ENCODE data around the gene ST6GAL2. TPM values are rescaled to one million over a fixed set of nuclear protein-coding genes. Genes with fewer than 3 reads are reported as not detected.

The ST6GAL2 gene
- total RNA-seq, 1 donor = 0.36 TPM

DNA sequence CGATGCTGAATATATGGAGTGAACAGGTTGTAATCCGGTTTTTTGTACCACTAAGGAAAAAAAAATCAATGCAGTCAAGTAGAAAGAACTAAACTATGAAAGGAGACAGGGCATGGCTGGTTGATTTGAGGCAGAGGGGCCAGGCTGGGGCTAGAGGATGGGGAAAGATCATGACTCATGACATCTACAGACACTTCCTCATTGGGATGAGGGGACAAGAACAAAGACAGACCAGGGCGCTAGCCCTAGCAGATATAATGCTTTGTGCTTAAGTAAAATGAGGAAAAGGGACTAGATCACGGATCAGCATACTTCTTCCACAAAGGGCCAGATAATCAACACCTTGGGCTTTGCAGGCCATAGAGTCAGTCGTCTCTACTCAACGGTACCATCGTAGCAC lies 55.8 kb downstream of the ST6GAL2 start:
- no peak overlapping the region for H2AFZ ChIP-seq (ENCODE audit: low read length)
- no peak overlapping the region for H3K4me2 ChIP-seq (ENCODE audit: insufficient read depth, low read length)
- no peaks in the 10 kb centered on the region for H4K20me1 ChIP-seq (ENCODE audit: insufficient read depth, low read length)
- H3K27ac ChIP-seq (ENCODE audit: low read depth, low read length) = no peak overlapping the region
- no peaks in the 10 kb centered on the region for H3K4me1 ChIP-seq (ENCODE audit: insufficient read depth, low read length)
- no peaks in the 10 kb centered on the region for H3K36me3 ChIP-seq (ENCODE audit: insufficient read depth, low read length)
- no peak overlapping the region for H3K4me3 ChIP-seq (ENCODE audit: insufficient read depth, low read length)
- H3K9me3 ChIP-seq (ENCODE audit: low read depth, low read length) = no peaks in the 10 kb centered on the region
- no peaks in the 10 kb centered on the region for H3K27me3 ChIP-seq (ENCODE audit: insufficient read depth, low read length)
- DNase-seq (ENCODE audit: insufficient read length, low spot score, missing footprints) = no peak
- TF ChIP-seq, protein P1, sequence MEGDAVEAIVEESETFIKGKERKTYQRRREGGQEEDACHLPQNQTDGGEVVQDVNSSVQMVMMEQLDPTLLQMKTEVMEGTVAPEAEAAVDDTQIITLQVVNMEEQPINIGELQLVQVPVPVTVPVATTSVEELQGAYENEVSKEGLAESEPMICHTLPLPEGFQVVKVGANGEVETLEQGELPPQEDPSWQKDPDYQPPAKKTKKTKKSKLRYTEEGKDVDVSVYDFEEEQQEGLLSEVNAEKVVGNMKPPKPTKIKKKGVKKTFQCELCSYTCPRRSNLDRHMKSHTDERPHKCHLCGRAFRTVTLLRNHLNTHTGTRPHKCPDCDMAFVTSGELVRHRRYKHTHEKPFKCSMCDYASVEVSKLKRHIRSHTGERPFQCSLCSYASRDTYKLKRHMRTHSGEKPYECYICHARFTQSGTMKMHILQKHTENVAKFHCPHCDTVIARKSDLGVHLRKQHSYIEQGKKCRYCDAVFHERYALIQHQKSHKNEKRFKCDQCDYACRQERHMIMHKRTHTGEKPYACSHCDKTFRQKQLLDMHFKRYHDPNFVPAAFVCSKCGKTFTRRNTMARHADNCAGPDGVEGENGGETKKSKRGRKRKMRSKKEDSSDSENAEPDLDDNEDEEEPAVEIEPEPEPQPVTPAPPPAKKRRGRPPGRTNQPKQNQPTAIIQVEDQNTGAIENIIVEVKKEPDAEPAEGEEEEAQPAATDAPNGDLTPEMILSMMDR (IDR thresholded peaks at IDR 0.05; ENCODE audit: extremely low read depth, low read depth, low read length) = no peak
- no peaks in the 10 kb centered on the region for H3K79me2 ChIP-seq (ENCODE audit: insufficient read depth, low read length)

DNA sequence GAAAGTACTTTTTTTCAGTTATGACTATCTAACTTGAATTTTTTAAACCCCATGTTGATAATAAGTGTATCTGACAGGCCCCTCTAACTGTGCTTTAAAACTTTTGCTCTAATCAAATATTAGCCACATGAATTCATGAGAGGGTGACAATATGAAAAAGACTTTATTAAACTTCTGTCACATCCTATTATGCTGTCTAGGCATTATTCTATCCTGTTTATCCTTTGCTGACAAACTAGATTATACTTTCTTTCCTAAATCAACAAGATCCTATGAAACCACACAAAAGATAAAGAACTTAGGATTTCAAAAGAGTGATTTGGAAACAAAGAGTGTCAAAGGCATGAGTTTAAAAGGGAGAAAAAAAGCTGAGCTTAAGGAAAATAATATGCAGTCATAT lies 57.8 kb downstream of the ST6GAL2 start:
- no peak for DNase-seq (ENCODE audit: insufficient read length, low spot score, missing footprints)
- no peak overlapping the region for H3K4me2 ChIP-seq (ENCODE audit: insufficient read depth, low read length)
- H3K79me2 ChIP-seq (ENCODE audit: insufficient read depth, low read length) = no peaks in the 10 kb centered on the region
- no peaks in the 10 kb centered on the region for H3K27me3 ChIP-seq (ENCODE audit: insufficient read depth, low read length)
- H4K20me1 ChIP-seq (ENCODE audit: insufficient read depth, low read length) = no peaks in the 10 kb centered on the region
- no peaks in the 10 kb centered on the region for H3K36me3 ChIP-seq (ENCODE audit: insufficient read depth, low read length)
- no peaks in the 10 kb centered on the region for H3K9me3 ChIP-seq (ENCODE audit: low read depth, low read length)
- H2AFZ ChIP-seq (ENCODE audit: low read length) = no peak overlapping the region
- H3K4me1 ChIP-seq (ENCODE audit: insufficient read depth, low read length) = no peaks in the 10 kb centered on the region
- H3K27ac ChIP-seq (ENCODE audit: low read depth, low read length) = no peak overlapping the region
- TF ChIP-seq, protein P1 (IDR thresholded peaks at IDR 0.05; ENCODE audit: extremely low read depth, low read depth, low read length) = no peak
- H3K4me3 ChIP-seq (ENCODE audit: insufficient read depth, low read length) = no peak overlapping the region

DNA sequence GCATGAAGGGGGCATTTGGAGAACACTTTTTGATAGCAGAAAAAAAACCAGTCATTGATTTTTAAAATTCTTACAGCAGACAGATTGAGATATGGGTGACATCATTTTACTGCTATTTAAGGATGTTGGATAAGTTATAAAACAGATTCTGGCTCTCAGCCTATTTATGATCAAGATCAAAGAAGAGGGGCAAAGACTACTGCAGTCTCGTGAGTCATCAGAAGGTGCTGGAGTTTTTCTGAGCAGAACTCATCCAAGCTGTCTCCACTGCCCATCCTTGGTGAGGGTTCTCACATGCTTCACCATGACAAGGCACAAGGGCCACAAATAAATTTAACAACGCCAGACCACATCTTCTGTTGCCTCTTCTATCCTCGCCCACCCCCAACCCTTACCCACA lies 58.8 kb downstream of the ST6GAL2 start:
- TF ChIP-seq, protein P1 (IDR thresholded peaks at IDR 0.05; ENCODE audit: extremely low read depth, low read depth, low read length) = no peak
- no peak for DNase-seq (ENCODE audit: insufficient read length, low spot score, missing footprints)
- Histone ChIP-seq H3K4me1 (ENCODE audit: insufficient read depth, low read length) (no peaks in the 10 kb centered on the region), H3K79me2 (ENCODE audit: insufficient read depth, low read length) (no peaks in the 10 kb centered on the region), H3K36me3 (ENCODE audit: insufficient read depth, low read length) (no peaks in the 10 kb centered on the region), H2AFZ (ENCODE audit: low read length) (no peak overlapping the region), H3K27ac (ENCODE audit: low read depth, low read length) (no peak overlapping the region), H4K20me1 (ENCODE audit: insufficient read depth, low read length) (no peaks in the 10 kb centered on the region), H3K4me3 (ENCODE audit: insufficient read depth, low read length) (no peak overlapping the region), H3K27me3 (ENCODE audit: insufficient read depth, low read length) (no peaks in the 10 kb centered on the region), H3K9me3 (ENCODE audit: low read depth, low read length) (no peaks in the 10 kb centered on the region), H3K4me2 (ENCODE audit: insufficient read depth, low read length) (no peak overlapping the region)

DNA sequence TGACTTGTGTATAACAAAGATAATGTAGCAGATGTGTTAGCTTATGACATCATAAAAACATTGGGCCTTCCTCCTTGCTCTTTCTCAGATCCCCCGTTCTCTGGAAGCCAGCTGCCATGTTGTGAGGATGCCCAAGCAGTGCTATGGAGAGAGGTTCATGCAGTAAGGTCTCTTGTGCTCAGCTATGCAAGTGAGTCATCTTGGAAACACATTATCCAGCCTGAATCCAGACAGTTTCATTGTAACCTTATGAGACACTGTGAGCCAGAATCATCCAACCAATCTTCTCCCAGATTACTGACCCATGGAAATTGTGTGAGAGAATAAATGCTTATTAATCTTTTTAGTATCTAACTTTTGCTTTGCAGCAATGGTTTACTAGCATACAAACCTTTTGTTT lies 60.8 kb downstream of the ST6GAL2 start:
- no peak overlapping the region for H3K4me3 ChIP-seq (ENCODE audit: insufficient read depth, low read length)
- no peaks in the 10 kb centered on the region for H3K79me2 ChIP-seq (ENCODE audit: insufficient read depth, low read length)
- no peak overlapping the region for H2AFZ ChIP-seq (ENCODE audit: low read length)
- no peaks in the 10 kb centered on the region for H3K4me1 ChIP-seq (ENCODE audit: insufficient read depth, low read length)
- H3K27me3 ChIP-seq (ENCODE audit: insufficient read depth, low read length) = no peaks in the 10 kb centered on the region
- no peaks in the 10 kb centered on the region for H4K20me1 ChIP-seq (ENCODE audit: insufficient read depth, low read length)
- no peaks in the 10 kb centered on the region for H3K9me3 ChIP-seq (ENCODE audit: low read depth, low read length)
- H3K4me2 ChIP-seq (ENCODE audit: insufficient read depth, low read length) = no peak overlapping the region
- TF ChIP-seq, protein P1 (IDR thresholded peaks at IDR 0.05; ENCODE audit: extremely low read depth, low read depth, low read length) = no peak
- no peak for DNase-seq (ENCODE audit: insufficient read length, low spot score, missing footprints)
- H3K36me3 ChIP-seq (ENCODE audit: insufficient read depth, low read length) = no peaks in the 10 kb centered on the region
- no peak overlapping the region for H3K27ac ChIP-seq (ENCODE audit: low read depth, low read length)

All from osteoblast (primary cell).